H1 (cell line): ENCODE results near the gene ATP1A3. TPM values are rescaled to one million over a fixed set of nuclear protein-coding genes. Genes with fewer than 3 reads are reported as not detected.

Source experiments
- ATF3 ChIP-seq: IDR thresholded peaks from 2 replicates; pipeline ENCODE4 v1.6.1; 2011; ENCODE audit warnings: low read depth, mild to moderate bottlenecking, low read length; ENCODE audit not compliant: insufficient read depth
- CHD7 ChIP-seq: fragments of 300-600 bp; sonication (generic); IDR thresholded peaks from 2 replicates; pipeline ENCODE4 v1.7.1; 2012; ENCODE audit warnings: low read length, moderate library complexity, mild to moderate bottlenecking, inconsistent platforms; ENCODE audit not compliant: insufficient replicate concordance
- KDM4A ChIP-seq: IDR thresholded peaks from one replicate; pipeline ENCODE4 v1.7.1; 2012; ENCODE audit warnings: low read depth, mild to moderate bottlenecking, moderate library complexity, low read length, inconsistent platforms; ENCODE audit not compliant: severe bottlenecking
- SIN3A ChIP-seq, 2 experiments: IDR thresholded peaks in 1 of 2; conservative IDR thresholded peaks in 1 of 2; 2 replicates each; pipeline ENCODE4 v1.6.1; 2011 to 2012; ENCODE audit warnings: low read length in 2 of 2, improper control_type of control experiment in 1 of 2, low read depth in 1 of 2, mild to moderate bottlenecking in 1 of 2
- SIX5 ChIP-seq: IDR thresholded peaks from 2 replicates; pipeline ENCODE4 v1.6.1; 2011; ENCODE audit warnings: mild to moderate bottlenecking, low read depth, low read length
- polyA plus RNA-seq, 7 experiments: library from polyadenylated mRNA; depleted of rRNA in 3 of 7; stranded (reverse) in 5 of 7; unstranded in 2 of 7; fragments of >200 nt in 5 of 7; fragments of 200-250 nt in 2 of 7; gene quantifications; 1 replicate in 5 of 7; 2 replicates in 1 of 7; 4 replicates in 1 of 7; pipeline versions ENCODE4 v1.2.1 to v1.2.3, GENCODE V29; 2011 to 2013; ENCODE audit warnings: missing spikeins in 2 of 7, mixed read lengths in 2 of 7
- total RNA-seq: library from RNA; stranded (reverse); fragmentation: NEBNext Ultra II Directional; extraction: Animal tissue kit (Norgen Biotek cat#: 25700); gene quantifications from 2 replicates; pipeline ENCODE4 v1.2.1, GENCODE V29; 2021

ATP1A3 gene
- total and polyA plus RNA-seq, 2 of the 8 experiments (the other 6 are each of a cell fraction or from before 2014, with no cell fraction given), result 11.1 to 41.2 TPM

- TF ChIP-seq CHD7, result no peak
- TF ChIP-seq SIN3A (conservative IDR thresholded peaks at IDR 0.05 in 1 of 2, IDR thresholded peaks at IDR 0.05 in 1 of 2; ENCODE audit: low read depth in 1 of 2, low read length in 2 of 2), result peak in 1 of 2 experiments; percentile 87; a peak in 2 of 4 replicates
- 0 out of 2 replicates have a peak, but pooled peaks have one; percentile 6 for TF ChIP-seq ATF3
- peak; percentile 83 for TF ChIP-seq KDM4A
- peak; percentile 96 for TF ChIP-seq SIX5
Observed at GRCh38 chr19:41959056-41960053, 34.7 kb downstream of the ATP1A3 start, which contains the start of gene RABAC1 (continued).
